HG03280 (cell line): ENCODE results near the gene ZNF581.

Experiments used
- ATAC-seq: cut with Tn5 transposase; IDR thresholded peaks from one replicate; pipeline ENCODE4 v1.9.1; 2021; ENCODE audit warnings: mild to moderate bottlenecking, moderate library complexity; ENCODE audit not compliant: unreplicated experiment

Gene ZNF581, protein sequence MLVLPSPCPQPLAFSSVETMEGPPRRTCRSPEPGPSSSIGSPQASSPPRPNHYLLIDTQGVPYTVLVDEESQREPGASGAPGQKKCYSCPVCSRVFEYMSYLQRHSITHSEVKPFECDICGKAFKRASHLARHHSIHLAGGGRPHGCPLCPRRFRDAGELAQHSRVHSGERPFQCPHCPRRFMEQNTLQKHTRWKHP

DNA sequence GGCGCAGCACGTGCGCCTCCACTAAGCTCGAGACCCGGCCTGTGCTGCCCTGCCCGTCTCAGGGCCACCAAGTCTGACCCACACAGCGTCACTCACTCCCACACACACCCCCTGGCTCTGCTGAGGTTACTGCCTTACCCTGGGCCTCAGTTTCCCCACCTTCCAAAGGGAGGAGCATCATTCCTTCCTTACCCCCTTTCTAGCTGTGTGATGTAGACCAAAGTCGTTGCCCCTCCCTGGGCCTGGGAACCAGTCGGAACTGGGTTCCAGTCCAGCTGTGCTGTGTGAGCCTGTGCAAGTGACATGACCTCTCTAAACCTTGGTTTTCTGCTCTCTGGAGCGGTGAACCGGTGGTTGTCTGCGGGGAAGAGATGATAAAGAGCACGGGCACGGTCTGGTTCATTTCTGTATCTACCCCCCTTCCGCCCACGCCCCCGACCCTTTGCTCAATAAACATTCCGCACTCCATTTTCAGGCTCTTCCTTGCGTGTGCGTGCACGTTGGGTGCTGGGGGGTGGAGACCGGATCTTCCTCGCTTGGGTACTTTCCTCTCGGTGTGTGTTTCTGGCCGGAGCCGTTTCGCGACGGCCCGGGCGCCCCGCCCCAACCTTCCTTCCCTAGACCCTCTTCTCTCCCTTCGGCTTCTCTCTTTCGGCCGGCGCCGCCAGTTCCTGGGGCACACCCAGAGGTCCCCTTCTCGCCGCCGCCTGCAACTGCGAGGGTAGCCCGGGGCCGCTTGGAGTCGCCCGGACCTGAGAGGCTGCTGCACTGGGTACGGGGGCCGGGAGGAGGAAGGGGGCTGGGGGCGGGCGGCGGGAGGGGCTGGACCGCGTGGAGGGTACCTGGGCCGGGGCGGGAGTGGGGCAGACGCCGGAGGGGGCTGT is at the start of gene ZNF581:
TSS of gene ZNF581 (plus strand) at position 647 of the 884 bp plus-strand sequence. CDS start 923 bp downstream, outside the sequence.
- ATAC-seq: peak; percentile 33

- ATAC-seq: no peak
Measured at GRCh38 chr19:55594996-55595545, 48.4 kb upstream of the ZNF581 start.

GRCh38 chr19:55596304-55596703 is 47.1 kb upstream of the ZNF581 start:
- ATAC-seq: no peak

DNA sequence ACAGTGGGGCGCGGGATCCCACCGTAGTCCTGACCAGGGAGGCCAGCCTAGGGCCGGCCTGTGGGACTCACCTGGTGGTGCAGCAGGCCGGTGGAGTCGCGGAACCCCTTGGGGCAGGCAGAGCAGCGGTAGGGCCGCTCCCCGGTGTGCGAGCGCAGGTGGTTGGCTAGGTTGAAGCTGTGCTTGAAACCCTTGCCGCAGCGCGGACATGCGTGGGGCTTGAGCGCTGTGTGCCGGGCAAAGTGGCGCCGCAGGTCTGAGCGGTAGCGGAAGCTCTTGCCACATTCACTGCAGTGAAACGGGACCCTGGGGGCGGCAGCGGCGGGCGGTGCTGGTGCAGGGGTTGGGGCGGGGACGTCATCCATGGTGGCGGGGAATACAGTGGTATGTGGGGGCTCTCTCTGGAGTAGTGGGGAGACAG is 45.9 kb upstream of the ZNF581 start:
- no peak for ATAC-seq

DNA sequence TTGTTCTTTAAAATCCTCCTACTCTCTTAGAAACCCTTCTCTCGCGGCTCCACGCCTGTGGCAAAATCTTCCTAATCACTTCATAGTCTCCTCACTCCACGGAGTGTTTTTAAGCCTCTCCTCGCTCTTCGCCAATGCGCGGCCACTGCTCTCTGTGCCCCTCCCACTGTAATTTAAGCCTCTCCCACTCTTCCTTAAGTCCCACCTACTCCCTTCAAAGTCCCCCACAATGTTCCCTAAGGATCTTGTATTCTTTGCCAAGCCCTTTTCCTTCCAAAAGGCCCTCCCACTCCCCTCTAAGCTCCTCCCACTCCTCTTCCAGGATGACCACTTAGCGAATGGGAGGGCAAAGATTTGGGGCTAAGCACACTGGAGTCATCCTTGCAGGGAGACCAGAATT is 45.4 kb upstream of the ZNF581 start:
- ATAC-seq: no peak

GRCh38 chr19:55598719-55599467 is 44.6 kb upstream of the ZNF581 start:
- ATAC-seq: peak; percentile 56

GRCh38 chr19:55599468-55599841 is 44.0 kb upstream of the ZNF581 start, which contains the start of gene FIZ1:
FIZ1 (minus strand) TSS chr19:55599517; CDS start chr19:55597865, 1,652 bp downstream.
- ATAC-seq: peak; percentile 52

DNA sequence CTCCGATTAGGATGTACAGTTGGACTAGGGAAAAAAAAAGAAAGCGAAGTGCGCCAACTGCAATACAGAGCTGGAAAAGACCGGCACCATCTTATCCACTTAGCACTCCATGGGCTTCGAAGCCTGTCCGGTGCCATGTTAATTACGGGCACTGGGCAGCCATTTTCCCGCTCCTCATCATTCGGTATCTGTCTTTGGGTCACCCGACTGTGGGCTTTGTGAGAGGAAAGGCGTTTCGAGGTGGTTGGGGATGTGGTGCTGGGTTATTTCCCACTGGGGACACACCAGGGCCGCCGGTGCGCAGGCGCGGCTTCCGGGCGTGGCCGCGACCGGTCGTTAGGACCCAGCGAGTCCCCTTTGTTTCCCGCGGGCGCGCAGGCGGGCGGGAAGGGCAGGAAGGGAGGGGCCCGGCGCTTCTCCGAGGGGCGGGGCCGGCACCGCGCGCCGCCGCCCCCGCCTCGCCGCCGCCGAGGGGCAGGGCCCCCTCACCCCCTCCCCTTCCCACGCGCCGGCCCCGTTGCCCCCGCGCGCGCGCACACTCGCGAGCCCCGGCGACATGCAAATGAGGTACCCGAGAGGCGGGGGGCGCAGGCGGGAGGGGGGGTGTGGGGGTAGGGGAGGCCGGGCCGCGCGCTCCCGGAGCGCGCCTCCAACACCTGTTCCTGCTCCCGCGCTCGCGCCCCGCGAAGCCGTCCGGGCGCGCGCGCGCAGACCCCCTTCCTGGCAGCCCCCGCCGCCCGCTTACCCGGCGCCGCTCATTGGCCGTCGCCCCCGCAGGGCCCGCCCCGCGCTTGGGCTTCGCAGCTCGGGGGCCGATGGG is 43.4 kb upstream of the ZNF581 start, which contains the start of gene ZNF524:
TSS of gene ZNF524 (plus strand) at position 447 of the 820 bp plus-strand sequence. CDS start 1,825 bp downstream, outside the sequence.
- ATAC-seq: peak; percentile 45

DNA sequence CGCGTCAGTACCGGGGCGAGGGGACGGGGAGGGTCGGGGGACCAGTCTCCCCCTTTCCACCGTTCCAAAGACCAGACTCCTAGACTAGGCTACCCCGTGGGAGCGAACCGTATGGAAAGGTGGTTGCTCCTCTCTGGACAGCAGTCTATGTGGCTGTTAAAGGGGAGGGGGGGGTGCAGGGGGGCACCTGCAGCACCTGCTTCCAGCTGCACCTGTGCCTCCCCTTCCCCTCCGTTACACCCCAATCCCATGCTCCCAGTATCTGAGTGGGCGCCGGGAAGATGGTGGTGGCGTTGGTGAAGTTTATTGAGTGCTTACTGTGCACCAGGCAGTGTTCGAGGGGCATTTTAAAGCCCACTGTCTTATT is 42.8 kb upstream of the ZNF581 start:
- ATAC-seq: no peak

- no peak for ATAC-seq
Measured at GRCh38 chr19:55601084-55601483, 42.4 kb upstream of the ZNF581 start.

DNA sequence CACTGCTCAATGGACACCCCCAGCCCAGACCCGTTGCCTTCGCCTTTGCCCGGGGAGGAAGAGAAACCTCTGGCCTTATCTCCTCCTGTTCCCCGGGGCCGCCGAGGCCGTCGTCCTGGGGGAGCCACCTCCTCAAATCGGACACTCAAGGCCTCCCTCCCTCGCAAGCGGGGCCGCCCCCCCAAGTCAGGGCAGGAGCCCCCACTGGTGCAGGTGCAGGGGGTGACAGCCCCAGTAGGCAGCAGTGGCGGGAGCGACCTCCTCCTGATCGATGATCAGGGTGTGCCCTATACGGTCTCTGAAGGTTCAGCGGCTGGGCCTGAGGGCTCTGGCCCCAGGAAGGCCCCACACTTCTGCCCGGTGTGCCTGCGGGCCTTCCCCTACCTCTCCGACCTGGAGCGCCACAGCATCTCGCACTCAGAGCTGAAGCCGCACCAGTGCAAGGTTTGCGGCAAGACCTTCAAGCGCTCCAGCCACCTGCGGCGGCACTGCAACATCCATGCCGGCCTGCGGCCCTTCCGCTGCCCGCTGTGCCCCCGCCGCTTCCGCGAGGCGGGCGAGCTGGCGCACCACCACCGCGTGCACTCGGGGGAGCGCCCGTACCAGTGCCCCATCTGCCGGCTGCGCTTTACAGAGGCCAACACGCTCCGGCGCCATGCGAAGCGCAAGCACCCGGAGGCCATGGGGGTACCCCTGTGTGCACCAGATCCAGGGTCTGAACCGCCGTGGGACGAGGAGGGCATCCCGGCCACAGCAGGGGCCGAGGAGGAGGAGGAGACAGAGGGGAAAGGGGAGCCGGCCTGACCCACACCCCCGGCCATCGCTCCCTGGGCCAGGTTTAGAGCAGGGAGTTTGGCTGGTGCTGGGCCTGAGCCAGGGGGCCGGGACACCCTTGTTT is 41.1 kb upstream of the ZNF581 start:
- no peak for ATAC-seq

GRCh38 chr19:55603115-55603514 is 40.3 kb upstream of the ZNF581 start:
- ATAC-seq: no peak

DNA sequence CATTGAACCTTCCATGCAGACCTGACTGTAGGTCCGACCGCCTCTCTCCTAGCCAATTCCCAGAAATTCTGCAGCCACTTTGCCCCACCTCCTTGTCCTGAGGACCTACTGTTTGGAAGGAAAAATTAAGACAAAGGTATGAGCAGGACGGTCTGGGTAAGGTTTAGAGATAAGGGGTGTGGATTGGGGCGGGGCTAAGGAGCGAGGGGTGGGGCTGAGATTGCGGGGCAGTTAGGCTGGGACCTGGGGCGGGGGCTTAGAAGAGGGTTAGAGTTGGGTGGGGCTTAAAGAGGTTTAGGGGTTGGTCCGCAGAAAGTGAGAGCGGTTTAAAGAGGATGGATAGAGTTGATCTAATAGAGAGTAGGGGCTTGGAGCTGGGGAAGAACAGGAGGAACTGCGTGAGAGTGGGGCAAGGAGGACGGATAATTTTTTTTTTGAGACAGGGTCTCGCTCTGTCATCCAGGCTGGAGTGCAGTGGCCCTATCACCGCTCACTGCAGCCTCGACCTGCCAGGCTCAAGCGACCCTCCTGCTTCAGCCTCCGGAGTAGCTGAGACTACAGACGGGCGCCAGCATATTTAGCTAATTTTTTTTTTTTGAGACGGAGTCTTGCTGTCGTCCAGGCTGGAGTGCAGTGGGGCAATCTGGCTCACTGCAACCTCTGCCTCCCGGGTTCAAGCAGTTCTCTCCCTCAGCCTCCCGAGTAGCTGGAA is 39.7 kb upstream of the ZNF581 start:
- ATAC-seq: no peak

- peak; percentile 79 for ATAC-seq
Measured at GRCh38 chr19:55605207-55605636, 38.2 kb upstream of the ZNF581 start.

DNA sequence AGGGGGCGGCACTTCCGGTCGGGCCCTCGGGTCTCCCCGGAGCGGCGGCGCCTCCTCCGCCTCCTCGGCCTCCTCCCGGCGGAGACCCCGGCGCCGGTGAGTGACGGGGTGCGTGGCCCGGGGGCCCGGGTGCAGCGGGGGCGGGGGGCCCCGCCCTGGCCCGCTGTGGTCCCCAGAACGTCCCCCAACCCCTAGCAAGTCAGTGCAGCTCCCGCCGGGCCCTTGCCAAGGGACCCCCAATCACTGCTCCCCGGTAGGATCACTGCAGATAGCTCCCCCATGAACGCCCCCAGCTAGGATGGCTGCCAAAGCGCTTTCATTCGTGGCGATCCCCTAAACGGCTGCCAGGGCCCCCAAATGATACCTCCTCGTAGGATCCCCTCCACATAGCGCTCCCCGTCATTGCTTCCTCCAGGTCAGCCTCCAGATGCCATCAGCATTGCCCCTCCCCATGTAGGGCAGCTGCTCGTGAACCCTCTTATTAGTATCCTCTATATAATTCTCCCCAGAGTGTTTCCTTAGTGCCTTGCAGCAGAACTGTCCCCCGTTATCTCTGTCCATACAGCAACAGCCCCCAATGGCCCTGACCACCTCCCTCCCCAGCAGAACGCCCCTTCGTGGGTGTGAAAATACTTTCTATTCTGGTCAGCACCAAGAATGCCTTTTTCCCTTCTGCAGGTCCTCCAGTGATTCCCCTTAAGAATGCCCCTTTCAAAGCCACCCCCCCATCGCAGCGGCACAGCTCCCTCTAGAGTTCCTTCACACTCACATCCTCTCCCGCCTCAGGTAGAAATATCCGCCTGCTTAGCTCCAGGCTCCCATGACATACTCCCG is 37.6 kb upstream of the ZNF581 start, which contains the start of gene ZNF865:
TSS of gene ZNF865 (plus strand) at position 11 of the 834 bp plus-strand sequence. CDS start 7,972 bp downstream, outside the sequence.
- ATAC-seq: peak; percentile 27

GRCh38 chr19:55606471-55606787 is 37.0 kb upstream of the ZNF581 start:
- ATAC-seq: no peak

DNA sequence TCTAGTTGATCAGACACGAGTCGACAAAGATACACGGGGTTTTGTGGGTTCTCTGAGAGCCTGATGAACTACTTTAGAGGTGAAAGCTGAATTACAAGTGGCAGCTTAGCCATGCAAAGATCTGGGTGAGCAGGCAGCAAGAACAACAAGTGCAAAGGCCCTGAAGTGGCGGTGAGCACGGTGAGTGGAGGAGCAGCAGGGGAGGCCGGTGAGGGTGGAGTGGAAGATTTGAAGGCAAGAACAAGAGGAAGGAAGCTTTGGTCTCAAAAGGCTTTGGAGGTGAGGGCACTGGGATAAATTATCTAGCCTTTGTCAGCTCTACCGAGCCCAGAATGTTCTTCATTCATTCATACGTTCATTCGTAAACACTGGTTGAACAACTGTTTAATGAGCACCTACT is 36.6 kb upstream of the ZNF581 start:
- ATAC-seq: no peak

DNA sequence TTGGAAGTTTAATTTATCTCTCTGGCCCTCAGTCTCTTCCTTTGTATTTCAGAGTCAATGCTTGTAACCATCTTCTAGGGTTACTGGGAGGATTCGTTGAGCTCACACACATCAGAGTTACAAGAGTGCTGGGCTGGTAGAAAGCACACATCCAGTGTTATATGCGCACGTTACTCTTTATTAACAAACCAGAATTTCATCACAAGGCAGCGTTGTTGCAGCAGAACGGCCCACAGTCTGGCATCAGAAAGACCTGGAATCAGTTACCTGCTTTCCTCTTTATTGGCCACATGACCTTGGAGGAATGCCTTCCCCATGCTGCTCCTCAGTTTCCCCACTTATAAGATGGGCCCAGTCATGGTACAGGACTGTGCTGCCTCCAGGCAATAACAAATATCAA is 34.1 kb upstream of the ZNF581 start:
- no peak for ATAC-seq
